Frontal cortex (tissue), 4 donors: ENCODE measurements around the gene GMDS. TPM values are rescaled to one million over a fixed set of nuclear protein-coding genes. Genes with fewer than 3 reads are reported as not detected.
"Not testable (repeated sequence)": the region's sequence is repeated elsewhere in the genome, so short reads cannot be mapped to it uniquely, and the experiment has no call there.

Experiments
- DNase-seq, 2 donors: peaks; one replicate each; pipeline ENCODE4 v3.0.0; 2012; ENCODE audit warnings: low spot score in 2 of 2
- FAIRE-seq: peaks from 2 replicates; lab custom pipeline; 2012; peaks lifted over from hg19 to GRCh38; lab: Jason Lieb, UNC
- total RNA-seq: library from RNA; depleted of rRNA; stranded (reverse); fragments of >200 nt; gene quantifications from one replicate; pipeline ENCODE4 v1.2.3, GENCODE V29; 2014
- donor health status: control.
- donor health status: control.
- donor health status: control.

GMDS gene
- total RNA-seq, 1 donor from 2014 or later: 5.3 TPM

DNA sequence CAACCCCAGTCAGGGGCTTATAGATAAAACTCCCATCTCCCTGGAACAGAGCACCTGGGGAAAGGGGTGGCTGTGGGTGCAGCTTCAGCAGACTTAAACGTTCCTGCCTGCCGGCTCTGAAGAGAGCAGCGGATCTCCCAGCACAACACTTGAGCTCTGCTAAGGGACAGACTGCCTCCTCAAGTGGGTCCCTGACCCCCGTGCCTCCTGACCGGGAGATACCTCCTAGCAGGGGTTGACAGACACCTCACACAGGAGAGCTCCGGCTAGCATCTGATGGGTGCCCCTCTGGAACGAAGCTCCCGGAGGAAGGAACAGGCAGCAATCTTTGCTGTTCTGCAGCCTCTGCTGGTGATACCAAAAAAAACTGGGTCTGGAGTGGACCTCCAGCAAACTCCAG is 494.3 kb downstream of the GMDS start:
- not testable (repeated sequence) for FAIRE-seq, DNase-seq

GRCh38 chr6:1749041-1749440 is 496.4 kb downstream of the GMDS start:
- DNase-seq (no peak), FAIRE-seq (no peak)

DNA sequence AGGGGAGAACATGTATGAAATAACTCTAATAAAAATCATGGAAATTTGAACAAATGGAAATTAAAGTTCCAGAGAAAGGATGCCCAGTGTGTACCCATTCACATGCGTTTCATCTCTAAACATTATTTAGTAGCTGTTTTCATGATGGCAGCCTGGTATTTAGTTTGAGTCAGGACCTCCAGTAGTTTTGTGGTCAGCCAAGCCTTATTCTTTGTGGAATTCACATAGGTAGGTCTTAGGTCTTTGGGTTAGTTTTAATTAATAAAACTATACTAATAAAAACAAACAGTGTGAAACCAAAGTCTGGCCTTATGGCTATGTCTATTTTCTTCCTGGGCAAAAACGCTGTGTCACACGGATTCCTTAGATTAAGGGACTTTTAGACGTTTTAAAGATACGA is 497.9 kb downstream of the GMDS start:
- FAIRE-seq (no peak), DNase-seq (no peak)

DNA sequence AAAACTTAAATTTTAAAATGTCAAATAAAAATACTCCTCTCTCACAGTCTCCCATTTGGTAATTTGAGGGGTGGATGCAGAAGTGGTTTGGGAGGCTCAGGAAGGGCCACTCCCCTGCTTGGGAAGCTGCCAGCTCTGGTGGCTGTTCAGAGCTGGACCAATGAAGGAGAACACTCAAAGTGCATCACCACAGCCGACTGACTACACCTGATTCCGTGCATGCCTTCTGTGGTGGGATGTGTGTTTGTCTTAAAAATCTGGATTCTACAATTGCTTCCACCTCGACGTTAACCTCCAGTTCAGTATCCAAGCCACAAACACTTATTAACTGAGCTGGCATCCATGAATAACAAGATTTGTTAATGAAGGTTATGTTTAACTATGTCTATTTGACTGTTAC is 498.4 kb downstream of the GMDS start:
- FAIRE-seq (no peak), DNase-seq (no peak)

GRCh38 chr6:1745814-1746213 is 499.6 kb downstream of the GMDS start:
- DNase-seq (no peak), FAIRE-seq (no peak)

DNA sequence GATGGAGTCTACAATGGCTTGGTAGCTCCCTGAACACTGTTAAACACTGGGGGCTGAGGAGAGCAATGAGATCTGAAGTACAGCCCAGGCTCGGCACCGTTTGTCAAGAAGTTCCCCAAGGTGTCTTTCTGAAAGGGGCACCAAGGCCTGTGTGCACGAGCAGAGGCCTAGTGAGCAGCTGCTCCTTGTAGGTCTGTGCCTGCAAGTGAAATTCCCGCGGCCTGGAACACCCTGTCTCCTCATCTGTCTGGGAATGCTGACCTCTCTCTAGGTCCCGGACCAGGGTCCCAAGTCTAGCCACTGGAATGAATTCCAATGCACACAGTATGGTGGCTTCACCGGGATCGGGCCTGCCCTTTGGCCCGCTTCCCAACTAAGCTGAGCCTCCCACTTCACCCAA is 500.9 kb downstream of the GMDS start:
- DNase-seq (no peak), FAIRE-seq (no peak)

DNA sequence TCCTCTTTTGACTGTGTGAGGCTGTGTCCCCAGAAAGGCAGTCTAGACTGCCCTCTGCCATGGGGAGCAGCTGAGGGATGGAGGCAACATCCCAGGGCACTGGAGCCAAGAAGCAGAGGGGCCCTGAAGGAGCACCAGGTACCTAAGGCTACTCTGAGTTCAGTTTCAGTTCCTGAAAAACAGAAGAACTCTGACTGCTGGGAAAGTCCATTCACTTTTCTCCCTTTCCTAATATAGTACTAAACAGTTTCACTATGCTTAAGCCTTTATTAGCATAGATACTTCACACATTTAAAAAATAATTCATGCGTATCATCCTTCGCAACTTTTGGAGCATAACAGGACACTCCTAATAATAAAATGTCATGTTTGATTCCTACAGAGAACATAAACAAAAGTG is 505.7 kb downstream of the GMDS start:
- no peak for DNase-seq
- no peak for FAIRE-seq

DNA sequence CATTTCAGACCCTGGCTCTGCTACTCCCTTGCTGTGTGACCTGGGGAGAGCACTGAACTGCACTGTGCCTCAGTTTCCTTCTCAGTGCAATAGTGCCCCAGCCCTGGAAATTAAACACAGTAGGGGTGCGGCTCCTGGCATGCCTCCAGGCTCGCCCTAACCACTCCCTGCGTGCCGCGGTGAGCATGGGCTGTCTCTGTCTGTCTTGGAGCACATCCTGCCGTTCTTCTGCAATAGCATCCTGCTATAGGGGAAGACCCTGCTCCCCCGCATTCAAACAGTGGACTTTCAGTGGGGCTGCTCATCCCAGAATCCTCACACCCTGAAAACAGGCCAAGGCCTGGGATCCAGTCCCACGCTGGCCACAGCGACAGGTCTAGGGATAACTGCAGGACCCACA is 506.2 kb downstream of the GMDS start:
- no peak for DNase-seq
- FAIRE-seq: no peak

DNA sequence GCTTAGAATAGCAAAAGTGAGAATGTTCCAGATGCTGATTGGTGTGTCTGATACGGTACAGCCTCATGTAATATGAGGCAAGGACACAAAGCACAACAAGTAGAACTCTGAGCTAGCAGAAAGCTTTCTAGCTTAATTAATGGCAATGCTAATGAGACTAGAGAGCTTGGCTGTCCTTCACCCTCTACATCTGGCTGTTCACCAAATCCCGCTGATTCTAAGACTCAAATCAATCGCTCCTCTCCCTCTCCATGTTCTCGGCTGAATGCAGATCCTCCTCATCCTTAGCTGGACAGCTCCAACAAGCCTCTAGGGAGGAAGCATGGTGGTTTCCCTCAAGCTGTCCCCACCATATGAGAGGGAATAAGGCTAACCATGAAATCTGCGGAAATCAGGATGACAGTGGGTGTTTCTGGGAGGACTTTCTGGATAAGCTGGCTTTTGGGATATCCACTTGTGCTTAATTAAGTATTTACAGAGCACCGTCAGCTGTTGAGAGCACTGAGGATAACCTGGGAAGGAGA is 506.8 kb downstream of the GMDS start:
- no peak for FAIRE-seq
- no peak for DNase-seq

DNA sequence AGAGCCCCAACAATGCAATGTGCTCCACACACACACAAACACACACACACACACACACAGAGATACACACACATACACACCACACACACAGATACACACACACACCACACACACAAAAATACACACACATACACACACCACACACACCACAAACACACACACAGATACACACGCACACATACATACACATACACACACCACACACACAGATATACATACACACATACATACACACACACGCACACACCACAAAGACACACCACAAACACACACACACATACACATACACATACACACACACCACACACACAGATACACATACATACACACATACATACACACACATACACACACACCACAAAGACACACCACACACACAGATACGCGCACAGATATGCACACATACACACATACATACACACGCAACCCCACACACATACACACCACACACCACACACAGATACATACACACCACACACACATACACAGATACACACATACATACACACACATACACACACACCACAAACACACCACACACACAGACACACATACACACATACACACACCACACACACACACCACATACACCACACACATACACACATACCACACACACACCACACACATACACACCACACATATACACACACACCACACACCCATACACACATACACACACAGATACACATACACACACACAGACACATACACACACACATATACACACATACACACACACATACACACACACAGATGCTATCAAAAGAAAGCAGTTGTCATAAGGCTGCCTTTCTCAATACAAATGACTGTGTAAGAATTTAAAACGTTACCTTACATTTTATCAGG is 507.7 kb downstream of the GMDS start:
- no peak for DNase-seq
- no peak for FAIRE-seq

- no peak for FAIRE-seq
Observed at GRCh38 chr6:1736346-1737105, 508.9 kb downstream of the GMDS start.

GRCh38 chr6:1735239-1735803 is 510.1 kb downstream of the GMDS start:
- no peak for DNase-seq
- FAIRE-seq: no peak

More at GRCh38 chr6:1736346-1737105, 508.9 kb downstream of the GMDS start:
- no peak for DNase-seq

DNA sequence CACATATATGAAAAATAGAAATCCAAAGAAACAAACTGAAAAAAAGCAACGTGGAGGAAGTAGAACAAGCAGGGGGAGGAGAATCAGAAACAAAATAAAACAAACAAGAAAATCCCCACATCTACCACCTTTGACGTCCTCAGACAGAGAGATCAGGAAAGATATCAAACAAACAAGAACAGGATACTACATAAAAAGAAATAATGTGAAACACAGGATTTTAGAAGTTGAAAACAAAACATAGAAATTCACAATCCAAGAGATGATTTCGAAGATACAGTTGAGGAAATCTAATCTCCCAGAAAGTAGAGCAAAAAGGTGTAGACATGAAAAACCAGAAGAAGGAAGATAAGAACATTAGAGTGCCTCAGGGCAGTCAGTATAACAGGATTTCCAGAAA is 514.5 kb downstream of the GMDS start:
- DNase-seq (no peak), FAIRE-seq (no peak)

GRCh38 chr6:1729750-1730140 is 515.7 kb downstream of the GMDS start:
- DNase-seq (no peak), FAIRE-seq (no peak)

GRCh38 chr6:1729133-1729749 is 516.2 kb downstream of the GMDS start:
- no peak for DNase-seq
- FAIRE-seq: no peak

DNA sequence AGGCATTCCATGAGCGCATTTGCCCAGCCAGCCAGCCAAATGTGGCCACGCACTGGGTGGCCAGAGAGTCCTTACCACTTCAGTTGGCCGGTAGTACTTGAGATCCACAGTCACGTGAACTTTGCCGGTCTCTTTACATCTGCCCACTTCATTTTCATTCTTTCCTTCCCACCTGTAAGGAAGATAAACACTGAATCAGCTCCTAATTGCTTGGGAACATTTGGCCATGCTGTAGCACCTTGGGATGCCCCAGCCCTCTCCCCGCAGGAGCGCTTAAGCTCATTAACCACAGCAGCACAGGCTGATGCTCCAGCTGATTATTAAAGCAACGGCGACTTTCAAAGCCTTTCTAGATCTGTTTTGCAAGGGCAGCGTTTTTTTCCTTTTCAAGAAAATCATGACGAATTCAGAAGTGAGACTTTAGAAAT is 519.0 kb downstream of the GMDS start:
- DNase-seq (no peak), FAIRE-seq (no peak)

- DNase-seq (no peak), FAIRE-seq (no peak)
Observed at GRCh38 chr6:1724616-1725015, 520.8 kb downstream of the GMDS start.

DNA sequence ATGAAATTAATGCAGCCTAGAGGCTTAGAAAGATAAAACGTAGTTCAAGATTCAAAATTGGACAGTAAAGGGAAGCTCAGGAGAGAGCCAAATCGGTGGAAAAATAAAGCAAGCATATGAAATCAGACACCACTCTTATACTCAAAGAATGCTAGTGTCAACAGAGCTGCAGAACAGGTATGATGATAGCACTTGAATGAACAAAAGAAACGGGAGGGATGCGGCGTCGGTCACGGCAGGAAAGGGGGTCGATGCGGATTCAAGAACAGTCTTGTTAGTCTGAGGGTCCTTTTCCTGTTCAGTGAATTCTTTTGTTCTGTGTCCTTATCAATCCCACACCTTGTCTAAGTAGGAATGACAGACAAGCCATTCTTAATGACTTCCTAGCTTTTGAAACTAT is 521.3 kb downstream of the GMDS start:
- FAIRE-seq (no peak), DNase-seq (no peak)

- FAIRE-seq (no peak), DNase-seq (no peak)
Observed at GRCh38 chr6:1722801-1723200, 522.6 kb downstream of the GMDS start.

DNA sequence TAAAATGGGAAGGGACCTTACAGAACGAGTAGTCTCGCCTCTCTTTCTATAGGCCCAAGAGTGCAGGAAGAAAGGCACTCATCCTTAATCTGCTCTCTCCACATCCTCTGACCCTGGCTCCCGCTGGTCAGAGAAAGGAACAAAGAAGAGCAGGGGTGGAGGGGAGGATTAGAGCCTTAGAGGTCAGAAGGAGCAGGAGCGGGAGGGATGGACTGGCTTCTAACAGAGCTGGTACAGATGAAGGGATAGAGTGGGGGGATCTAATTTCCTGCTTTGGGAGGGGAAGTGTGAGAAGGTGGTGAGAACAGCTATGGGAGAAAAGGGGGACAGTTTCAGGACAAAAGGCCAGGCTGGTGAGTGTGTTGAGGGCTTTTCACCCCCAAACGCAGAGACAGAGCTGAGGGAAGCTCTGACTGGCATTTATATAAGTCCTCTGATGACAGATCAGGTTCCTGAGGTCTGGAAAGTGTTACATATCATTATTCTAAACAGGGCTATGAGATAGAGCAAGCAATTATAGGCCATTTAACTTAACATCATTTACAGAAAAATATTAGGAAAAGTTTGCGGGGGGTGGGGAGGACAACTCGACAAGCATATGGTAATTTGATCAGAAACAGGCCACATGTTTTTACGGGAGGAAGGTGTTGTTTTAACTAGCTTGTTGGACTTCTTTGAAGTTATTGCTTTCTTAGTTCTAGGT is 524.6 kb downstream of the GMDS start:
- FAIRE-seq (no peak), DNase-seq (no peak)
